ENCODE measurements around the gene ZNF710.

ZNF710 gene

GRCh38 chr15:90075420-90076289 is 74.5 kb downstream of the ZNF710 start:
- H3K4me3 ChIP-seq (ENCODE audit: low read depth, low read length): no peak overlapping the region

- H3K4me3 ChIP-seq (ENCODE audit: low read depth, low read length): no peak overlapping the region
Measured at GRCh38 chr15:90076716-90077115, 75.6 kb downstream of the ZNF710 start.

- H3K4me3 ChIP-seq (ENCODE audit: low read depth, low read length): no peak overlapping the region
Measured at GRCh38 chr15:90078965-90079364, 77.8 kb downstream of the ZNF710 start.

GRCh38 chr15:90079619-90080457 is 78.7 kb downstream of the ZNF710 start:
- no peak overlapping the region for H3K4me3 ChIP-seq (ENCODE audit: low read depth, low read length)

- no peak overlapping the region for H3K4me3 ChIP-seq (ENCODE audit: low read depth, low read length)
Measured at GRCh38 chr15:90080458-90080755, 79.3 kb downstream of the ZNF710 start.

- no peak overlapping the region for H3K4me3 ChIP-seq (ENCODE audit: low read depth, low read length)
Measured at GRCh38 chr15:90080818-90081393, 79.8 kb downstream of the ZNF710 start.

GRCh38 chr15:90082140-90082715 is 81.1 kb downstream of the ZNF710 start:
- H3K4me3 ChIP-seq (ENCODE audit: low read depth, low read length): no peak overlapping the region

- no peak overlapping the region for H3K4me3 ChIP-seq (ENCODE audit: low read depth, low read length)
Measured at GRCh38 chr15:90083419-90083818, 82.3 kb downstream of the ZNF710 start.

GRCh38 chr15:90083954-90084607 is 83.0 kb downstream of the ZNF710 start:
- no peak overlapping the region for H3K4me3 ChIP-seq (ENCODE audit: low read depth, low read length)

- no peak overlapping the region for H3K4me3 ChIP-seq (ENCODE audit: low read depth, low read length)
Measured at GRCh38 chr15:90084876-90085423, 83.8 kb downstream of the ZNF710 start.

- no peak overlapping the region for H3K4me3 ChIP-seq (ENCODE audit: low read depth, low read length)
Measured at GRCh38 chr15:90085565-90085964, 84.4 kb downstream of the ZNF710 start.

- no peak overlapping the region for H3K4me3 ChIP-seq (ENCODE audit: low read depth, low read length)
Measured at GRCh38 chr15:90086868-90087268, 85.7 kb downstream of the ZNF710 start.

- H3K4me3 ChIP-seq (ENCODE audit: low read depth, low read length): no peak overlapping the region
Measured at GRCh38 chr15:90087454-90088154, 86.5 kb downstream of the ZNF710 start.

- no peak overlapping the region for H3K4me3 ChIP-seq (ENCODE audit: low read depth, low read length)
Measured at GRCh38 chr15:90090226-90090848, 89.2 kb downstream of the ZNF710 start.

GRCh38 chr15:90091156-90091931 is 90.2 kb downstream of the ZNF710 start:
- H3K4me3 ChIP-seq (ENCODE audit: low read depth, low read length): no peak overlapping the region

GRCh38 chr15:90095521-90095959 is 94.4 kb downstream of the ZNF710 start:
- no peak overlapping the region for H3K4me3 ChIP-seq (ENCODE audit: low read depth, low read length)

GRCh38 chr15:90097475-90097874 is 96.4 kb downstream of the ZNF710 start:
- H3K4me3 ChIP-seq (ENCODE audit: low read depth, low read length): no peak overlapping the region

GRCh38 chr15:90099072-90099867 is 98.1 kb downstream of the ZNF710 start:
- H3K4me3 ChIP-seq (ENCODE audit: low read depth, low read length): no peak overlapping the region

Data from iPS-11a (cell line).